ENCODE measurements around the gene EMP1. TPM values are rescaled to one million over a fixed set of nuclear protein-coding genes. Genes with fewer than 3 reads are reported as not detected.

EMP1 gene
- polyA plus RNA-seq, 2 of the 4 experiments (the other 2 are of a cell fraction) = 17.3 to 21.2 TPM

DNA sequence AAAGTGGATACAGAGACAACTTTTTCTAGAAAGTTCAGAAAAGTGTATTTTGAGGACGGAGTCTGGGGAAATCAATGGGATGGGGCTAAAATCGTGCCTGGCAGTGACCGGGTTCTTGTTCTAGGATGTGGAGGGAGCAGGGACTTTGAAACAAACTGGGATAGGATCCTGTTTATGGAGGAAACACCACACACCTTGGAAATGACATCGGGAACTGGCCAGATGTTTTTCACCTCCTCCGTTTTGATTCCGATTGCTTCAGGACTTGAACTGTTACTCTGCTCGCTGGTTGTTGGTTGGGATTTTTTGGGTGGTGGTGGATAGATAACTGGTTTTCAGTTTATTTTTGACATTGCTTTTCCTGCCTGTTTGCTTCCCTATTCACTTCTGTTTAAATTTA lies 506 bp downstream of the EMP1 start:
- TF ChIP-seq KDM1A (IDR thresholded peaks at IDR 0.05; ENCODE audit: low read depth) (no peak), TP53 (CRISPR knock-in tag; IDR thresholded peaks at IDR 0.05) (no peak), TFCP2L1 (CRISPR knock-in tag; IDR thresholded peaks at IDR 0.05) (no peak), PHF8 (IDR thresholded peaks at IDR 0.05; ENCODE audit: borderline replicate concordance, low read depth) (no peak), HOXB13 (CRISPR knock-in tag; IDR thresholded peaks at IDR 0.05; ENCODE audit: low read depth) (no peak), HOXB5 (CRISPR knock-in tag; IDR thresholded peaks at IDR 0.05) (no peak), HOXA7 (CRISPR knock-in tag; IDR thresholded peaks at IDR 0.05) (no peak), ZSCAN20 (CRISPR knock-in tag; IDR thresholded peaks at IDR 0.05) (no peak), HDAC2 (IDR thresholded peaks at IDR 0.05) (no peak), MYC (IDR thresholded peaks at IDR 0.05; ENCODE audit: borderline replicate concordance, low read length) (no peak), ZC3H11A (IDR thresholded peaks at IDR 0.05) (no peak), MAFK (IDR thresholded peaks at IDR 0.05; ENCODE audit: partially characterized antibody) (no peak), CBX8 (IDR thresholded peaks at IDR 0.05) (no peak), KDM5A (IDR thresholded peaks at IDR 0.05) (no peak), CHD4 (IDR thresholded peaks at IDR 0.05; ENCODE audit: borderline replicate concordance) (no peak), CHD2 (IDR thresholded peaks at IDR 0.05; ENCODE audit: low read length, partially characterized antibody) (no peak)
- TF ChIP-seq, protein P1, sequence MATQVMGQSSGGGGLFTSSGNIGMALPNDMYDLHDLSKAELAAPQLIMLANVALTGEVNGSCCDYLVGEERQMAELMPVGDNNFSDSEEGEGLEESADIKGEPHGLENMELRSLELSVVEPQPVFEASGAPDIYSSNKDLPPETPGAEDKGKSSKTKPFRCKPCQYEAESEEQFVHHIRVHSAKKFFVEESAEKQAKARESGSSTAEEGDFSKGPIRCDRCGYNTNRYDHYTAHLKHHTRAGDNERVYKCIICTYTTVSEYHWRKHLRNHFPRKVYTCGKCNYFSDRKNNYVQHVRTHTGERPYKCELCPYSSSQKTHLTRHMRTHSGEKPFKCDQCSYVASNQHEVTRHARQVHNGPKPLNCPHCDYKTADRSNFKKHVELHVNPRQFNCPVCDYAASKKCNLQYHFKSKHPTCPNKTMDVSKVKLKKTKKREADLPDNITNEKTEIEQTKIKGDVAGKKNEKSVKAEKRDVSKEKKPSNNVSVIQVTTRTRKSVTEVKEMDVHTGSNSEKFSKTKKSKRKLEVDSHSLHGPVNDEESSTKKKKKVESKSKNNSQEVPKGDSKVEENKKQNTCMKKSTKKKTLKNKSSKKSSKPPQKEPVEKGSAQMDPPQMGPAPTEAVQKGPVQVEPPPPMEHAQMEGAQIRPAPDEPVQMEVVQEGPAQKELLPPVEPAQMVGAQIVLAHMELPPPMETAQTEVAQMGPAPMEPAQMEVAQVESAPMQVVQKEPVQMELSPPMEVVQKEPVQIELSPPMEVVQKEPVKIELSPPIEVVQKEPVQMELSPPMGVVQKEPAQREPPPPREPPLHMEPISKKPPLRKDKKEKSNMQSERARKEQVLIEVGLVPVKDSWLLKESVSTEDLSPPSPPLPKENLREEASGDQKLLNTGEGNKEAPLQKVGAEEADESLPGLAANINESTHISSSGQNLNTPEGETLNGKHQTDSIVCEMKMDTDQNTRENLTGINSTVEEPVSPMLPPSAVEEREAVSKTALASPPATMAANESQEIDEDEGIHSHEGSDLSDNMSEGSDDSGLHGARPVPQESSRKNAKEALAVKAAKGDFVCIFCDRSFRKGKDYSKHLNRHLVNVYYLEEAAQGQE (IDR thresholded peaks at IDR 0.05) = no peak
- TF ChIP-seq, protein P2, sequence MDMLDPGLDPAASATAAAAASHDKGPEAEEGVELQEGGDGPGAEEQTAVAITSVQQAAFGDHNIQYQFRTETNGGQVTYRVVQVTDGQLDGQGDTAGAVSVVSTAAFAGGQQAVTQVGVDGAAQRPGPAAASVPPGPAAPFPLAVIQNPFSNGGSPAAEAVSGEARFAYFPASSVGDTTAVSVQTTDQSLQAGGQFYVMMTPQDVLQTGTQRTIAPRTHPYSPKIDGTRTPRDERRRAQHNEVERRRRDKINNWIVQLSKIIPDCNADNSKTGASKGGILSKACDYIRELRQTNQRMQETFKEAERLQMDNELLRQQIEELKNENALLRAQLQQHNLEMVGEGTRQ (IDR thresholded peaks at IDR 0.05) = no peak
- TF ChIP-seq, protein P3, sequence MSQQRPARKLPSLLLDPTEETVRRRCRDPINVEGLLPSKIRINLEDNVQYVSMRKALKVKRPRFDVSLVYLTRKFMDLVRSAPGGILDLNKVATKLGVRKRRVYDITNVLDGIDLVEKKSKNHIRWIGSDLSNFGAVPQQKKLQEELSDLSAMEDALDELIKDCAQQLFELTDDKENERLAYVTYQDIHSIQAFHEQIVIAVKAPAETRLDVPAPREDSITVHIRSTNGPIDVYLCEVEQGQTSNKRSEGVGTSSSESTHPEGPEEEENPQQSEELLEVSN (IDR thresholded peaks at IDR 0.05; ENCODE audit: borderline replicate concordance, low read depth) = no peak
- H3K27ac ChIP-seq = peak overlapping the region; percentile 72 to 83
- peaks cover 46% of the 10 kb centered on the region for H3K4me1 ChIP-seq
- ChIA-PET CTCF (interaction anchor here (0.9 to 10.7 kb wide), 7 partner anchors 13 to 361 kb away, joined by 3 to 131 read pairs (median 4); no protein-coding TSS in a partner anchor), POLR2A (interaction anchor here (1.3 to 1.9 kb wide), 5 partner anchors 10 to 410 kb away, joined by 3 to 14 read pairs (median 9); no protein-coding TSS in a partner anchor)
- peak overlapping the region; percentile 74 for H3K4me2 ChIP-seq
- DNase-seq (ENCODE audit: low read depth in 1 of 2, low spot score in 1 of 2) (no peak), FAIRE-seq (no peak), ATAC-seq (no peak)
- 20% methylated on average over 7 of the region's 7 CpGs for WGBS (ENCODE audit: missing lambda C conversion rate)
- H3K9me3 ChIP-seq = no peaks in the 10 kb centered on the region
- peak overlapping the region; percentile 46 for H3K4me3 ChIP-seq

DNA sequence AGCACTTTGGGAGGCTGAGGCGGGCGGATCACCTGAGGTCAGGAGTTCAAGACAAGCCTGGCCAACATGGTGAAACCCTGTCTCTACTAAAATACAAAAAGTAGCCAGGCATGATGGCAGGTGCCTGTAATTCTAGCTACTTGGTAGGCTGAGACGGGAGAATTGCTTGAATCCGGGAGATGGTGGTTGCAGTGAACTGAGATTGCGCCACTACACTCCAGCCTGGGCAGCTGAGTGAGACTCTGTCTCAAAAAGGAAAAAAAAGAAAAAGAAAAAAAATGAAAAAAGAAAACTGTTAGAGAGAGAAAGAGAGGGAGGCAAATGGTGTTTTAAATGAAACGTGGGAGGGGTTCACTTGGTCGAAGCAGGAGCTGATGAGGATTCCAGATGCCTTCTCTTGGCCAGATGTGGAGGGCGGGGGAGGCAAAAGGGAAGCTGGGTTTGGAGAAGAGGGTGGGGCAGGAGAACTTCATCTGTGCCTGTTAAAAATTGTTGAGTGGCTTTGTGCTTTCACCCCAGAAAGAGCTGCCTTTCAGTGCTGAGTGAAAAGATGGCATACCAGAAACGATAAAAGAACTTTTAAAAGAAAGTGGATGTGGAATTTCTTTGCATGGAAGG lies 1.1 kb downstream of the EMP1 start:
- ChIA-PET POLR2A (interaction anchor here (0.7 kb wide), 1 partner anchor 99 kb away, joined by 3 read pairs; no protein-coding TSS in a partner anchor), CTCF (interaction anchor here (0.9 to 10.7 kb wide), 5 partner anchors 13 to 362 kb away, joined by 3 to 131 read pairs (median 4); partner anchors contain the start of gene FAM234B)
- TF ChIP-seq CEBPB (IDR thresholded peaks at IDR 0.05) (peak in 1 of 2 experiments; percentile 29; a peak in 1 of 4 replicates), HDAC2 (IDR thresholded peaks at IDR 0.05) (no peak), ESRRA (IDR thresholded peaks at IDR 0.05; ENCODE audit: borderline replicate concordance, low read length) (no peak)
- TF ChIP-seq, protein P4, sequence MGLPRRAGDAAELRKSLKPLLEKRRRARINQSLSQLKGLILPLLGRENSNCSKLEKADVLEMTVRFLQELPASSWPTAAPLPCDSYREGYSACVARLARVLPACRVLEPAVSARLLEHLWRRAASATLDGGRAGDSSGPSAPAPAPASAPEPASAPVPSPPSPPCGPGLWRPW (IDR thresholded peaks at IDR 0.05) = no peak
- ATAC-seq (no peak), DNase-seq (ENCODE audit: low read depth in 1 of 2, low spot score in 1 of 2) (no peak), FAIRE-seq (no peak)
- 73% methylated on average over 9 of the region's 9 CpGs for WGBS (ENCODE audit: missing lambda C conversion rate)
- Histone ChIP-seq H3K4me2 (peak overlapping the region; percentile 74), H3K4me3 (peak overlapping the region; percentile 46), H3K27ac (peak overlapping the region; percentile 22 to 83; a peak in 4 of 6 replicates), H3K9me3 (no peaks in the 10 kb centered on the region), H3K4me1 (peaks cover 50% of the 10 kb centered on the region)
